Caco-2 (cell line): ENCODE measurements around the gene CCDC54. TPM values are rescaled to one million over a fixed set of nuclear protein-coding genes. Genes with fewer than 3 reads are reported as not detected.

Source experiments
- BruUV-seq: library from RNA; stranded (reverse); fragments of 400-500 nt; replicated peaks from 2 replicates; lab custom pipeline; 2021; lab: Mats Ljungman, UMichigan
- CTCF ChIA-PET: fragments of 300-600 bp; sonication (Branson Sonifier 250); formaldehyde crosslinking; loops from one replicate; lab custom pipeline; 2022; ENCODE audit warnings: antibody characterized with exemption; lab: Charles Lee
- POLR2A ChIA-PET: fragments of 300-600 bp; sonication (Branson Sonifier 250); formaldehyde crosslinking; loops from one replicate; lab custom pipeline; 2022; ENCODE audit warnings: antibody characterized with exemption; lab: Charles Lee
- DNase-seq, 2 experiments: peaks; one replicate each; pipeline versions ENCODE4 v3.0.0 to v3.0.0-alpha.2; 2020 to 2022
- H3K27me3 ChIP-seq: replicated peaks from 2 replicates; pipeline ENCODE4 v1.6.0; 2011; ENCODE audit warnings: low read length; ENCODE audit not compliant: control insufficient read depth, insufficient read depth
- H3K36me3 ChIP-seq: 2 replicates; pipeline ENCODE4 v1.5.1; 2011; ENCODE audit warnings: low read length; ENCODE audit not compliant: control insufficient read depth, insufficient read depth
- H3K4me1 ChIP-seq: fragments of 250-450 bp; sonication (Bioruptor Pico); 2 replicates; pipeline ENCODE4 v1.5.1; 2020; ENCODE audit warnings: mild to moderate bottlenecking
- H3K4me3 ChIP-seq: 2 replicates; pipeline ENCODE4 v1.5.1; 2011; ENCODE audit warnings: low read depth, mild to moderate bottlenecking, control low read depth, low read length
- H3K9me3 ChIP-seq: fragments of 250-450 bp; sonication (Bioruptor Pico); 2 replicates; pipeline ENCODE4 v1.5.1; 2020; ENCODE audit warnings: mild to moderate bottlenecking, moderate library complexity
- H3K27ac Mint-ChIP-seq: one replicate; pipeline ENCODE4 v1.8.0; 2022; ENCODE audit warnings: mixed read lengths; ENCODE audit not compliant: unreplicated experiment
- H3K27me3 Mint-ChIP-seq: one replicate; pipeline ENCODE4 v1.8.0; 2022; ENCODE audit warnings: mixed read lengths; ENCODE audit not compliant: insufficient read depth, unreplicated experiment
- H3K36me3 Mint-ChIP-seq: one replicate; pipeline ENCODE4 v1.8.0; 2022; ENCODE audit warnings: mild to moderate bottlenecking, mixed read lengths; ENCODE audit not compliant: insufficient read depth, unreplicated experiment
- H3K4me1 Mint-ChIP-seq: one replicate; pipeline ENCODE4 v1.8.0; 2022; ENCODE audit warnings: low read depth, mixed read lengths; ENCODE audit not compliant: unreplicated experiment
- H3K4me3 Mint-ChIP-seq: one replicate; pipeline ENCODE4 v1.8.0; 2022; ENCODE audit warnings: mild to moderate bottlenecking, moderate library complexity, mixed read lengths; ENCODE audit not compliant: unreplicated experiment
- H3K9me3 Mint-ChIP-seq: one replicate; pipeline ENCODE4 v1.8.0; 2022; ENCODE audit warnings: mixed read lengths; ENCODE audit not compliant: unreplicated experiment
- CTCF ChIP-seq, 2 experiments: fragments of 200-600 bp in 1 of 2; IDR thresholded peaks; 1 replicate in 1 of 2; 2 replicates in 1 of 2; pipeline versions ENCODE4 v1.5.1 to v1.8.0; 2011 to 2022; ENCODE audit warnings: antibody characterized with exemption in 1 of 2, control low read depth in 1 of 2, inconsistent platforms in 1 of 2, low read depth in 1 of 2, low read length in 1 of 2, mild to moderate bottlenecking in 1 of 2, moderate library complexity in 1 of 2; ENCODE audit not compliant: insufficient read depth in 1 of 2, severe bottlenecking in 1 of 2, unreplicated experiment in 1 of 2
- intact Hi-C: fragments of 100-400 bp; cut with micrococcal nuclease; formaldehyde crosslinking; loops from one replicate; pipeline ENCODE4 v1.10.0; 2022; ENCODE audit not compliant: unreplicated experiment
- total RNA-seq: library from RNA; stranded (reverse); gene quantifications from 2 replicates; pipeline ENCODE4 v1.2.3, GENCODE V29; 2022

The CCDC54 gene
- total RNA-seq, 1 experiment from 2014 or later = not detected

- Histone ChIP-seq H3K9me3 (no peaks in the 10 kb centered on the region), H3K4me1 (no peaks in the 10 kb centered on the region), H3K4me3 (no peak overlapping the region), H3K27me3 (no peaks in the 10 kb centered on the region), H3K36me3 (no peaks in the 10 kb centered on the region)
- H3K9me3 Mint-ChIP-seq = no peaks in the 10 kb centered on the region
- intact Hi-C loops = no loop called here
- H3K4me1 Mint-ChIP-seq = no peaks in the 10 kb centered on the region
- no TSS peak for BruUV-seq
- ChIA-PET POLR2A (no interaction called here), CTCF (no interaction called here)
- peaks cover 13% of the 10 kb centered on the region for H3K27me3 Mint-ChIP-seq
- H3K4me3 Mint-ChIP-seq = no peak overlapping the region
- TF ChIP-seq CTCF (IDR thresholded peaks at IDR 0.05; ENCODE audit: insufficient read depth in 1 of 2, low read depth in 1 of 2, low read length in 1 of 2, severe bottlenecking in 1 of 2, unreplicated experiment in 1 of 2) = no peak
- no peak for DNase-seq
- H3K27ac Mint-ChIP-seq = no peak overlapping the region
- H3K36me3 Mint-ChIP-seq = no peaks in the 10 kb centered on the region
Measured at GRCh38 chr3:107414325-107414964, 37.2 kb downstream of the CCDC54 start.

- CTCF ChIA-PET = no interaction called here
Measured at GRCh38 chr3:107416138-107416537, 38.9 kb downstream of the CCDC54 start.

GRCh38 chr3:107416886-107417285 lies 39.6 kb downstream of the CCDC54 start:
- Mint-ChIP-seq H3K27me3 (peaks cover 17% of the 10 kb centered on the region), H3K36me3 (no peaks in the 10 kb centered on the region), H3K4me3 (no peak overlapping the region), H3K4me1 (no peaks in the 10 kb centered on the region), H3K27ac (no peak overlapping the region), H3K9me3 (no peaks in the 10 kb centered on the region)
- TF ChIP-seq CTCF (IDR thresholded peaks at IDR 0.05; ENCODE audit: insufficient read depth in 1 of 2, low read depth in 1 of 2, low read length in 1 of 2, severe bottlenecking in 1 of 2, unreplicated experiment in 1 of 2) = no peak
- ChIA-PET CTCF (no interaction called here), POLR2A (no interaction called here)
- no peaks in the 10 kb centered on the region for H3K27me3 ChIP-seq
- H3K4me3 ChIP-seq = no peak overlapping the region
- no peaks in the 10 kb centered on the region for H3K4me1 ChIP-seq
- BruUV-seq = no TSS peak
- no peaks in the 10 kb centered on the region for H3K9me3 ChIP-seq
- DNase-seq = no peak
- intact Hi-C loops = no loop called here
- no peaks in the 10 kb centered on the region for H3K36me3 ChIP-seq

More at GRCh38 chr3:107416138-107416537, 38.9 kb downstream of the CCDC54 start:
- DNase-seq = no peak
- Histone ChIP-seq H3K36me3 (no peaks in the 10 kb centered on the region), H3K9me3 (no peaks in the 10 kb centered on the region), H3K4me1 (no peaks in the 10 kb centered on the region), H3K4me3 (no peak overlapping the region), H3K27me3 (no peaks in the 10 kb centered on the region)
- intact Hi-C loops = no loop called here
- Mint-ChIP-seq H3K4me1 (no peaks in the 10 kb centered on the region), H3K27me3 (peaks cover 15% of the 10 kb centered on the region), H3K36me3 (no peaks in the 10 kb centered on the region), H3K4me3 (no peak overlapping the region), H3K9me3 (no peaks in the 10 kb centered on the region), H3K27ac (no peak overlapping the region)
- POLR2A ChIA-PET = no interaction called here
- no TSS peak for BruUV-seq
- no peak for TF ChIP-seq CTCF (IDR thresholded peaks at IDR 0.05; ENCODE audit: insufficient read depth in 1 of 2, low read depth in 1 of 2, low read length in 1 of 2, severe bottlenecking in 1 of 2, unreplicated experiment in 1 of 2)
